Left hindlimb (tissue), 1 donor: ENCODE data around the gene ULK3.
"Not testable (repeated sequence)": the region's sequence is repeated elsewhere in the genome, so short reads cannot be mapped to it uniquely, and the experiment has no call there.

Experiments used
- DNase-seq: peaks from one replicate; pipeline ENCODE4 v3.0.0-alpha.2; 2018

Gene ULK3

GRCh38 chr15:74842581-74843444 is at the start of gene ULK3:
Gene ULK3 (minus strand): TSS chr15:74843156. CDS start chr15:74843105, 51 bp downstream.
- DNase-seq, result peak; percentile 89

GRCh38 chr15:74892313-74892712 is 49.4 kb upstream of the ULK3 start:
- no peak for DNase-seq

GRCh38 chr15:74891469-74891868 is 48.5 kb upstream of the ULK3 start:
- DNase-seq, result no peak

- no peak for DNase-seq
These were observed 47.7 kb upstream of the ULK3 start for GRCh38 chr15:74890665-74890960.

GRCh38 chr15:74889883-74890664 is 47.1 kb upstream of the ULK3 start, which contains the start of gene MPI:
Gene MPI (plus strand): TSS chr15:74890042. CDS start chr15:74890074, 32 bp downstream.
- DNase-seq, result peak; percentile 88

GRCh38 chr15:74889390-74889882 is 46.5 kb upstream of the ULK3 start:
- DNase-seq, result peak; percentile 73

GRCh38 chr15:74888716-74889115 is 45.8 kb upstream of the ULK3 start:
- DNase-seq, result no peak

- not testable (repeated sequence) for DNase-seq
These were observed 44.7 kb upstream of the ULK3 start for GRCh38 chr15:74887537-74888193.

GRCh38 chr15:74885461-74885860 is 42.5 kb upstream of the ULK3 start:
- DNase-seq, result no peak

- no peak for DNase-seq
These were observed 41.7 kb upstream of the ULK3 start for GRCh38 chr15:74884428-74885223.

GRCh38 chr15:74882528-74882927 is 39.6 kb upstream of the ULK3 start:
- DNase-seq, result no peak

GRCh38 chr15:74878273-74878672 is 35.3 kb upstream of the ULK3 start:
- DNase-seq, result no peak

- no peak for DNase-seq
These were observed 30.9 kb upstream of the ULK3 start for GRCh38 chr15:74873756-74874424.

GRCh38 chr15:74873036-74873755 is 30.2 kb upstream of the ULK3 start, which contains the start of gene SCAMP2:
Gene SCAMP2 (minus strand): TSS chr15:74873365. CDS start chr15:74873255, 110 bp downstream.
- peak; percentile 96 for DNase-seq

GRCh38 chr15:74872702-74873035 is 29.7 kb upstream of the ULK3 start:
- no peak for DNase-seq

- no peak for DNase-seq
These were observed 27.7 kb upstream of the ULK3 start for GRCh38 chr15:74870436-74871215.

- peak; percentile 67 for DNase-seq
These were observed 26.9 kb upstream of the ULK3 start for GRCh38 chr15:74869726-74870407.

- no peak for DNase-seq
These were observed 26.4 kb upstream of the ULK3 start for GRCh38 chr15:74869372-74869725.

- no peak for DNase-seq
These were observed 25.1 kb upstream of the ULK3 start for GRCh38 chr15:74868059-74868458.
